ENCODE results near the gene PSD4.

The PSD4 gene

GRCh38 chr2:113182471-113183260, 8.9 kb downstream of the PSD4 start:
- no peak for TF ChIP-seq CTCF (IDR thresholded peaks at IDR 0.05; ENCODE audit: low read length, missing control alignments)
- DNase-seq (ENCODE audit: low read depth): no peak
- H3K4me3 ChIP-seq (replicated peaks; ENCODE audit: low read depth, low read length): no peak overlapping the region

GRCh38 chr2:113183264-113183663, 9.5 kb downstream of the PSD4 start:
- no peak overlapping the region for H3K4me3 ChIP-seq (replicated peaks; ENCODE audit: low read depth, low read length)
- no peak for DNase-seq (ENCODE audit: low read depth)
- TF ChIP-seq CTCF (IDR thresholded peaks at IDR 0.05; ENCODE audit: low read length, missing control alignments): no peak

GRCh38 chr2:113183703-113184102, 9.9 kb downstream of the PSD4 start:
- no peak overlapping the region for H3K4me3 ChIP-seq (replicated peaks; ENCODE audit: low read depth, low read length)
- DNase-seq (ENCODE audit: low read depth): no peak
- no peak for TF ChIP-seq CTCF (IDR thresholded peaks at IDR 0.05; ENCODE audit: low read length, missing control alignments)

GRCh38 chr2:113184531-113185230, 10.9 kb downstream of the PSD4 start:
- H3K4me3 ChIP-seq (replicated peaks; ENCODE audit: low read depth, low read length): no peak overlapping the region
- TF ChIP-seq CTCF (IDR thresholded peaks at IDR 0.05; ENCODE audit: low read length, missing control alignments): no peak
- DNase-seq (ENCODE audit: low read depth): no peak

- H3K4me3 ChIP-seq (replicated peaks; ENCODE audit: low read depth, low read length): no peak overlapping the region
- no peak for TF ChIP-seq CTCF (IDR thresholded peaks at IDR 0.05; ENCODE audit: low read length, missing control alignments)
- no peak for DNase-seq (ENCODE audit: low read depth)
Measured at GRCh38 chr2:113185664-113186432, 12.1 kb downstream of the PSD4 start.

GRCh38 chr2:113186433-113186796, 12.6 kb downstream of the PSD4 start:
- TF ChIP-seq CTCF (IDR thresholded peaks at IDR 0.05; ENCODE audit: low read length, missing control alignments): no peak
- H3K4me3 ChIP-seq (replicated peaks; ENCODE audit: low read depth, low read length): no peak overlapping the region
- DNase-seq (ENCODE audit: low read depth): no peak
